HPDE6-E6E7 (cell line): ENCODE measurements around the gene RNF130.

Experiments used
- DNase-seq: peaks from one replicate; pipeline ENCODE4 v3.0.0; 2011; ENCODE audit warnings: missing footprints; ENCODE audit errors: extremely low spot score

Gene RNF130

DNA sequence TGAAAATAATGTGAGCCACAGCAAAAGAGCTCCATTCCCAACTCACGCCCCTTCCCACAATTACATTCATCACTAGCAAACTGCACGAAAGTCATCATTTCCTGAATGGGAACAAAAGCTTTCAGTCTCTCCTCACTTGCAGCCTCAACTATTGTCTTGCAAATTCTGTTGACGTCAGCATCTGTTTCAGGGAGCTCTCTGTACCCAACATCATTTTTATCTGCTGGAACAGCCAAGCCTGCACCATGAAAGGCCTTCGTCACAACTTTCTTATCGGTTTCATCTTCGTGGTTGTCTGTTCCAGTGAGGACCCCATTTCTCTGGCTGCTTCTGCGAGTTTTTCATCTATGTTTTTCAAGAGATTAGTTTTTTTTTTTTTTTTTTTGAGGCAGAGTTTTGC is 14.3 kb upstream of the RNF130 start:
- DNase-seq, result no peak

DNA sequence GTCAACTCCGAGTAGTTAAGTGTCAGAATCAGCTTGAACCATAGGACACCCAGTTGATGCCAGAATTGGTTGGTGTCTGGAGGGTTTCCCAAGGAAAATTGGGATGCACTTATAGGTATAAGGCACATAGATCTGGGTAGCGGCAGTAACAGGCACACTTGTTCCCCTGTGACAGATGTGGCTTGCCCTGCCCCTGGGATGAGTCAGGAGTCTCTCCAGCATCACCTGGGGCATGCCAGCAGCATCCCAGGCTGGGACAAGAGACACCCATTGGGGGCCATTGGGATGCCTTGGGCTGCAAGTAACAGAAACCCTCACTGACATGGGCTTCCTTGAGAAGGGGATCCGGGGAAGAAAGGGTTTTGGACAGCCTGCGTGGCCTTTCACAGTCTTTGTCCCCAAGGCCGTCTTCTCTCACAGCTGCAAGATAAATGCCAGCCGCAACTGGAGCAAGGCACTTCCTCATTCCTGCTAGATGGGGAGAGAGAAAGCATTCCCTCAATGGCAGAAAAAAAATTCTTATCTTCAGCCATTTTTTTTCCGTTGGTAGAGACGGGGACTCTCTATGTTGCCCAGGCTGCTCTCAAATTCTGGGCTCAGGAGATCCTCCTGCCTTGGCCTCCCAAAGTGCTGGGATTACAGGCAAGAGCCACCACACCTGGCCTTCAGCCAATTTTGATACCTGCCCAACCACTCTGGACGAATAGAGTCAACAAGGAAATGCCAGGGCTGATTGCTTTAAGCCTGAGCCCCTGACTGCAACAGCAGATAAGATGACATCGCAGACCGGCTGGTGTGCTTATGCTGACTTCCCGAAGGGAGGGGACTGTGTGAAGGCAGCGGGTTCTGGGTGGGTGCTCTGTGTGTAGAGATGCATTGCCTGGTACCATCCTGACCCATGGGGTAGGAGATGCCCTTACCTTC is 13.3 kb upstream of the RNF130 start:
- DNase-seq, result no peak

DNA sequence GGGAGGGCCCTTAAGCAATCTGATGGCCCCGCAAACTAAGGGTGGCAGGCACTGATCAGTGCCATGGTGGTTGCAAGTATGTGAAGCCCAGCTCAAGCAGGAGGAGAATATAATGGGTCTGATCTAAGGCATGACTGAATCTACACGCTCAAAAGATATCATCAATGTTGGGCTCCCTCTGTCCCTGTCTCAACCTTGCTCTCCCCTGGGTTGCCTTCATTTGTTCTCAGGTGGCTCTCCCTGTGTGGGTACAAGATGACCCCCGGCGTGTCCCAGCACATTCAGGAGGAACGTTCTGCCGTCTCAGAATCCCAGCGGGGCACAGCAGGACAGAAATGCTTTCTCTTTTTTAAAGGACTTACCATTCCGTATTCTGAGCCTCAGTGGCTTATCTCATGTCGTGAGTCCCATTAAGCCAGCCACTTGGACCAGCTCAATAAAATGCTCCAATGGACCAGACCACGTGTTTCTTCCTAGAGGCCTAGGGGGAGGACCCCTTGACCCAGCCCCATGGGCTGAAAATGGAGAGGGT is 12.0 kb upstream of the RNF130 start:
- DNase-seq, result no peak

DNA sequence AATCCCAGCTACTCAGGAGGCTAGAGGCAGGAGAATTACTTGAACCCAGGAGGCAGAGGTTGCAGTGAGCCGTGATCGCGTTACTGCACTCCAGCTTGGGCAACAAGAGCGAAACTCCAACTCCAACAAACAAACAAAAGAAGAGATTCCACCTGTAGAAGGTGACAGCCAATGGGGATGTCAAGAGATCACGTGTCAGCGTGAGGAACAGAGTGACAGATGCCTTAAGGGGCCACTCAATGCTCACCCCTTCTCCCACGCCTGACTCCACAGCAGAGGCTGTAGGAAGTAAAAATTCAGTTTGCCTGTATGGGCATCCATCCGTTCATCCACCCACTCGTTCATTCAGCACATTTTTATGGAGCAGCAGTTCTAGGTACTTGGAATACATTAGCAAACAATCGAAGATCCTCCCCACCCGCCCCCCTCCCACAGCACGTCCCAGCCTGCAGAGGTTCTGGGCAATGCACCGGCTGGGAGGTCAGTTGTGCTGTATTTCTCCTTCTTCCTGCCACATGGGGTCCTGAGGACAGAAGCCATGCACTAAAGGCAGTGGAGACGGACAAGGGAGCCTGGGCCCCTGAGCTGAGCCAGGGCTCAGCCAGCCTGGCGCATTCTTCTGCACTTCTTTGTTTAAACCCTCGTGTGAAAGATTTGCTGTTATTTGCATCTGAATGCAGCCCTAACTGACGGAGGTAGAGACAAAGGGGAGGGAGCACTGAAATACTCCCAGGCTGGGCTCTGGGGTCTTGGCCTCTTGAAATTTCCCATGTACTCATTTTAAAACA is 11.3 kb upstream of the RNF130 start:
- no peak for DNase-seq

DNA sequence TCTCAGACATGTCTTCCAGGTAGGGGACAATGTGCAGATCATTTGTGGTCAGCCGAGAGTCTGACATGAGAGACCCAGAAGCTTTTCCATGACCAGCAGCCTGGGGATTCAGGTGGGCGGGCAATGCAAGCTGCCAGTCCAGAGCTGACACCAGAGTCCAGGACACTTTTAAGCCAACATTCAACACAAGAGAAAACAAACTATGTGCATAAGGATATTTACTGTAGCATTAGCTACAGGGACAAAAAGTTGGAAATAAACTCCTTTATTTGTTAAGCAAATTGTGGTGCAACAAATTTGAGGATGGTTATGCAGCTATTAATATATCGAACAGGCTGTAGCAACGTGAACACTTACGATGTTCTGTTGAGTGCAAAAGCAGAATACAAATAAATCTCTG is 9.9 kb upstream of the RNF130 start:
- no peak for DNase-seq

DNA sequence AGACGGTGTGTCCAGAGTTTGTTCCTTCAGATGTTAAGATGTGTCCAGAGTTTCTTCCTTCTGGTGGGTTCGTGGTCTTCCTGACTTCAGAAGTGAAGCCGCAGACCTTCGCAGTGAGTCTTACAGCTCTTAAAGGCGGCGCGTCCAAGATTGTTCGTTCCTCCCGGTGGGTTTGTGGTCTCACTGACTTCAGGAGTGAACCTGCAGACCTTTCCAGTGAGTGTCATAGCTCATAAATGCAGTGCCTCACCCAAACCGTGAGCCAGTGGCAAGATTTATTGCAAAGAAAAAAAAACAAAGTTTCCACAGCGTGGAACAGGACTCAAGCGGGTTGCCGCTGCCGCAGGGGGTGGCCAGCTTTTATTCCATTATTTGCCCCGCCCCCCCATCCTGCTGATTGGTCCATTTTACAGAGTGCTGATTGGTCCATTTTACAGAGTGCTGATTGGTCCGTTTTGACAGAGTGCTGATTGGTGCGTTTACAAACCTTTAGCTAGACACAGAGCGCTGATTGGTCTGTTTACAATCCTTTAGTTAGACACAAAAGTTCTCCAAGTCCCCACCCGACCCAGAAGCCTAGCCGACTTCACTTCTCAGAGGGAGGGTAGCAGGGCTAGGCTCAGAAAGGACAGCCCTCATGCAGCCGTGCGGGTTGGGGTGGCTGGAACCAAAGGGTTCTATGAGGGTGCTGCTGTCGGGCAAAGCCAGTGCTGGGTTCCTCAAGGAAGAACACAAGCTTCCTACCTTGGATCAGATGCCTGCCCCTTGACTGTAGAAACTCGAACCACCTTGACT is 9.1 kb upstream of the RNF130 start:
- no peak for DNase-seq

DNA sequence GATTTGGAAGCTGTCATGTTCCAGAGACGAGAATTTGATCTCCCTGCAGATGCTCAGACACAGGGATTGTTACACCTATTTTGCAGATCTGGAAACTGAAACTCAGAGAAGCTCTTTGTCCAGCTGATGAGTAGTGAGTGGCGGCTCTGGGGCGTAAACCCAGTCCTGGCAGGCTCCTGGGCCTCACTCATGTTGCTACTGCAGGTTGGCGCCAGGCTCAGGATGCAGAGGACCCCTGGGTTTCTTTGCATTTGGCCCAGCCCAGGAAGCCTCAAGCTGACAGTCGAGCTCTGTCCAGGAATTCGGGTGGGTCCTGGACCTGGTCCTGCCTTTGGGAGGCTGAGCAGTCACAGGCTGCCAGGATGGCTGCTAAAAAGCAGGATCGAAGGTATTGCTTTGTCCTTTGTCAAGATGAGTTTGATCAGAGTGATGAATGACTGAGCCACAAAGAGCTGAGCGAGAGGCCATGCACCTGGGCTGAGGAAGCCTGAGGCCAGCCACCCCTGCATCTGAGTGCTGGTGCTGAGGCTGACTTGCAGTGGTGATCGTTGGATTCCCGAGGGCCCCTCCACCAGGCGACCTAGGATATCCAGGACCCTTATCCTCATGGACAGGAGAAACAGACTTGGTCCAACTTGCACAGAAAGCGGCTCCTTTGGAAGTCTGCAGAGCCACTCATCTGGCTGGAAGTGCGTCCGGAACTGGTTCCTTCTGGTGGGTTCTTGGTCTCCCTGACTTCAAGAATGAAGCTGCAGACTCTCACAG is 8.3 kb upstream of the RNF130 start:
- DNase-seq, result no peak

DNA sequence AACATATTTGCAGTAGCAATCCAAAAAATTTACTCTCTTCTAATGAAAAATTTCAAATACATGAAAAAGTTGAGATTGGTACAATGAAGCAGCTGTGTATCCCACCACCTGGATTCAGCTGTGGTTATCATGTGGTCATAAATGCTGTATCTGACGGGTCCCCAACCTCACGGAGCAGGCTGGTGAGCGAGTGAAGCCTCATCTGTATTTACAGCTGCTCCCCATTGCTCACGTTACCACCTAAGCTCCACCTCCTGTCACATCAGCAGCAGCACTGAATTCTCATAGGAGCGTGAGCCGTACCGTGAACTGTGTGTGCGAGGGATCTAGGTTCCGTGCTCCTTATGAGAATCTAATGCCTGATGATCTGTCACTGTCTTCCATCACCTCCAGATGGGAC is 6.8 kb upstream of the RNF130 start:
- no peak for DNase-seq

DNA sequence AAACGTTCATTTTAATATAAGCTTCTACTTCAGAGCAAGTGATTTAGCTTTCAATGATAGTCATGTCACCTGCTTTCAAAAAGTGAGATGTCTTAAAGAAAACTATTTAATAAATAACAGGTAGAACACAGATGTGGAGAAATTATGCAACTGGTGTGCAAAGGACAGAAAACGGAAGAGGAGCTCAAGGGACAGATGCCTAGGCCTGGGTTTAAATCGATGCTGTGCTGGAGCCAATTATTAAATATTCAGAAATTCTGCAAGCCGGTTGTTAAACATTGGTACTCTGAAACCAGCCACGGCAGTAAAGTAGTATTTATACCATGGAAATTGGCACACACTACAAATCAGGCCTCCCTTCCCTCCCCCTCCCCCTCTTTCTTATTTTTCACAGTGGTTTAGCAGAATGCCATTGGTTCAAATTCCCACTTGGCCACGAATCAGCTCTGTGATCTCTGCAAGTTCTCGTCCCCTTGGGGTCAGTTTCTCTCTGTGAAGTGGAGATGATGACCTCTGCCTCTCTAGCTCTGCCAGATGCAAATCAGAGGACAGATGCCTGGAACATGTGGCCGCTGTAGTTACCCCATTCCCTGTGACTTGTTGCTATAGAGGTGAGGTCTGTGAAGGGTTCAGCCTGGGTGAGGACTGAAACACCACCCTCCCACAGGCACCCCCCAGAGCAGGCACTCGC is 6.2 kb upstream of the RNF130 start:
- DNase-seq, result no peak

DNA sequence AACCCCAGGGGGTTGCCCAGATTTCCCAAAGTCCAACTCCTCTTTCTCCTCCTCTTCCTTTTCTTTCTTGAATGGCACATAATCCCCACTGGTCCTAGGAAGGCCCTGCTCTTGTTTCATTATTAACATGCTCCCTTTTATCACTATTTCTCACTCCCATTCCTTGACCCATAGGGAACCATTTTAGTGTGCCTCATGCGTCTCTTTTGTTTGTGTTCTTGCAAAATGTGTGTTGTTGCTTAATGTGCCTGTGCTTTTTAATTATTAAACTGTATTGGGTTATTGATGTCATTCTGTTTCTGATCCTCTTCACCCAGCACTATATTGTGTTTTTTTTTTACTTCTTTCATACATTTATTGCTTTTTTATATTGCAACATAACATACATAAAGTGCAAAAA is 4.1 kb upstream of the RNF130 start:
- no peak for DNase-seq

DNA sequence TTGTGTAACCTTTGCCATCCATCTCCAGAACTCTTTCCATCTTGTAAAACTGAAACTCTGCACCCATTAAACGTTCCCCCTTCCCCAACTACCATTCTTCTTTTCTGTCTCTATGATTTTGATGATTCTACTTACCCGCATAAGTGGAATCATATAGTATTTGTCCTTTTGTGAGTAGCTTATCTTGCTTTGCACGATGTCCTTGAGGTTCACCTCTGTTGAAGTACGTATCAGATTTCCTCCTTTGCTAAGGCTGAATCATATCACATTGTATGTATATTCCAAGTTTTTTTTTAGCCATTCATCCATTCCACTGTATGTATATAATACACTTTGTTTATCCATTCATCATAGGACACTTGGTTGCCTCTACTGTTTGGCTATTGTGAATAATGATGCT is 2.9 kb upstream of the RNF130 start:
- DNase-seq, result no peak

DNA sequence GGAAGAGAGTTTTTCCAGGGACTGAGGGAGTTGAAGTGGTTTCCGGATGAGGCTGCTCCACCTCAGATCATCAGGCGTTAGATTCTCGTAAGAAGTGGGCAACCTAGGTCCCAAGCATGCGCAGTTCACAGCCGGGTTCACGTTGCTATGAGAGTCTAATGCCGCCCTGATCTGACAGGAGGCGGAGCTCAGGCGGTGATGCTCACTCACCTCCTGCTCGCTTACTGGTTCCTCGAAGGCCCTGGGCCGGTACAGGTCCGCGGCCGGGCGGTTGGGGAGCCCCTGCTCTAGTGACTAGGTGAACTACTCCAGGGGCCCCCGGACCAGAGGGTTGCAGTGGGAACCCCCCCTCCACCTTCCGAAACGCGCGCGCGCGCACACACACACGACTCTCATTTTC is 997 bp upstream of the RNF130 start:
- no peak for DNase-seq

DNA sequence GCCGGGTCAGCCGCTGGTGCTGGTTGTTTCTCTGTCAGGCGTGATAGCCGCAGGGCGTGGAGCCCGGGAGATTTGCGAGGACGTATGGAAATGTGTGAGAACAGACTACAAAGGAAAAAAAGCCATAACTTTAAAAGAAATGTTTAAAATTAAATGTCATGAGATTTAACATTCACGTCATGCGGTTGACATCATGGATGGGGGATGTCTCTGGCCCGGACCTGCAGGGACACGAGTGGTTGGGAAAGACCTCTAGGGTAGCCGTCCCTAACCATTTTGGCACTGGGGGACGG is 643 bp upstream of the RNF130 start:
- DNase-seq, result no peak

DNA sequence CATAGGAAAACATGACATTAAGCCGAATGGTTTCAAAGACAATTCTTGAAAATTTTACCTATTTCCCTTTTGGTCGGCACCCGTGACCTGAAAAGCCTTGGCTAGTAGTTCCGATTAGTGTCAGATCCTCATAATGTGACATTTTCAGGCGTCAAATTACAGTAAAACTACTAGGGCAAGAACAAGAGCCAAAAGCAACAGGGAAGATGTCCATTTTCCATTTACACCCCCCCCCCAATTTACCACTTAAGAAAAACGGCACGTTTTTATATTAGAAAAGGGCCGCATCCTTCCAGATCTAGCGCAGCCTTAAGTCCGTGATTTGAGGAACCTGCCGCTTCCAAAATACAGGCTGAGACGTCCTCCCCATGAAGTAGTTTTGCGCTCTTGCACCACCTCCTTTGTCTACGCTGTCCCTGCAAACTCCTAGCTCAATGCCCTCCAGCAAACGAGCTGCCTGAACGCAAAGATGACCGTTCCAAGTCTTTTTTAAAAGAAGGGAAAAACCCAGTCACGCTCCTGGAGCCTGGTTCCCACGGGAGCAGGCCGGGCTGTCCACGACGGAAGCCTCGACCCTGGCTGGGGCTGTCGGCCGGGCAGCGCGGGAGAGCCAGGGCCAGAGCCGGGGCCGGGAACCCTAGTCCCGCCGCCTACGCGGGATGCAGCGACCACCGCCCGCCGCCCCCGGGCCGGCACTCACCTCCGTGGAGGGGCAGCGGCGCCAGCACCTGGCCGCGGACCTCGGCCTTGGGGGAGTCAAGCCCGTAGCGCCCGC is 616 bp downstream of the RNF130 start:
- DNase-seq, result peak; percentile 15

DNA sequence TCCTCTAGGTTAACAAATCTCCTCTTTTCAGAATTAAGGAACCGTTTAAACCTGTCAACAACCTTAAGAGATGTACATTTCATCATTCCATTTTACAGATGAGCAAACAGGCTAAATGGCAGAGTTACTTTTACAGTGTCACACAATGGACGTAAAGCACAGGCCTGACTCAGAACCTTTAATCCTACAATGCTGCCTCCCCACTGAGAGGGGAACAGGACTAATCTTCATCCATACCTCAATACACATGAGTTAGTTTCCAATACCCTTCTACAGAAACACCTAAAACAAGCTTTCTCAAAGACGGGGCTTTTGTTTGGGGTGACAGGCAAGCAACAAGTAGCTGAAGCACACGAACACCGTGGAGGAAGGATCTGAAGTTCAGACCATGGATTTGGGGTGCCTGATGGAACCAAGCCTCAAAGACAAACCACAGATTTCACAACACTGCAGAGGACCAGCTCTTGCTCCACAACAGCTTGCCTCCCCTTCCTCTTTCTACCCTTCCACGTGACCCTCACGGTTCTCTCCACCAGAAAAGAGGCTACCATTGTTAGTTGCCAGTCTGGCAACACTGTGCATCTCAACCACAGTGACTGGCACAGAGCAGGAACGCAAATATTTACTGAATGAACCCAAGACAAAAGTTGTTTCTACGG is 1.8 kb downstream of the RNF130 start:
- no peak for DNase-seq

DNA sequence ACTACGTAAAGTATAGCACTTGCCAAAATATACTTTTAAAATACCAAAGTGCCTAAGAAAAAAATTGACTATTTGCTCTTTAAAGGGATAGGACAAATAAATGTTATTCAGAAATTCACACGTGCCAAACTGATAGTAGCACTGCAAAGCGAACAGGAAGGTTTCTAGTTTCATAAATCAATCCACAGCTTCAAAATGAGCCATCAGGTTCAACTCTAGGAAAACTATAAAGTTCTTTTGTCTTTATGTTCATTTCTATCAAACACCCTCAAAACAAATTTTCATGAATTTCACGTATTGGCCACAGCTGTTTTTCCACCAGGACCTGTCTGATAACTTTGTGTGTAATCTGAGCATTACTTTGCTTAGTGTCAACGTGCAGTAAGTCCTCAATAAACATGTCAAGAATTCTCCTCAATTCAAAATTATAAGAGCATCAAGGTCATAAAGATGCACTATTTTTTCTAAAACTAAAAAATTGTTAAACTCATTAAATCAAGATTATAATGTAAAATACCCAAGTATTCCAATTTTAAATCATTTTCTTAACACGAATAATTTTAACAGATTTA is 3.0 kb downstream of the RNF130 start:
- no peak for DNase-seq

DNA sequence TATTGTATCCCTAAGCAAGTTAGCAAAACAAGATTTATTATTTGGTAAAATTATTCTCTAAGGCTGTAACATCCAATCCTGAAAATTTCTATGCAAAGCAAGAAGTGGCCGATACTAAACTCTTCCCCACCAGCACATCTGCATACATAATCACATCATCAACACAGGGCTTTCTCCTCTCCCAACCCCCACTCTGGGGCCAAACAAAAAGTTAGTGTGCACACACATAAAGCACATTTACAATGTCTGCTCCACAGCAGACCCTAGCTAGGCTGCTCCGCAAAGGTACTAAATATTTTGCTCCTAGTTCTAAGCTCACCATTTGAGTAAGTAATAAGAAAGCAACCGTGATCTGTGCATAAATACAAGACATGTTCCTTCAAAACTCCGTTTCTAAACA is 3.6 kb downstream of the RNF130 start:
- DNase-seq, result no peak

DNA sequence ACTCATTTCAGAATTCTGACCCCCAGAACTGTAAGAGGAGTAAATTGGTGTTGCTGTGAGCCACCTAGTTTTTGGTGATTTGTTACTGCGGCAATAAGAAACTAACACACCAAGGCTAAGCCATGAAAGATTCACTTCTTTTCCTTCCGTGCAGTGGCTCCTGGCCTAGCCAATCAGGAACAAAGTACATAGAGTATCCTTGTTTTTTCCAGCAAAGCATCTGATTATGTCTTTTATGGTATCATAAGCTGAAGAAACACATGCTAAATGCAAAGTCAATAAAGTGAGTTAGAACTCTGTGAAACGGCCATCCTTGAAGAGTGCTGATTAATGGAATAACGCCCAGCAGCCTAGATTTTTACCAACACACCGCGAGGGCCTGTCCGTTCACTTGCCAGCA is 11.4 kb downstream of the RNF130 start:
- no peak for DNase-seq

DNA sequence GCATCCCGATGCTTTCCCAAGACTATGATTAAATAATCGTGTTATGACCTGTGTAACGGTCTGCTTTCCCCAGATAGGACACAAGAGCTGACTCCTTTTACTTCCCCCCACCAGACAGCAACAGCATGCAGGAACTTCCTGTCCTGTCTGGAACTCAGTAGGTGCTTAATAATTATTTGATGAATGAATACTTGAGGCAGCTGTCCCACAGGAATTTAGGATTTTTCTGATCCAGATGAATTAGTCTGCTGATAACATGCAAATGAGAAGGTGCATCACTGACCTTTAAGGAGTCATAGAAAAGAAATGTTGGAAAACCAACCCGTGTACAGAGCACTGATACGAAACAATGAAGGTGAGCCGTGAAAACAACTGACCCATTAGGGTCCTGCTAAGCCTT is 12.2 kb downstream of the RNF130 start:
- DNase-seq, result no peak
